SH-SY5Y (cell line): ENCODE data around the gene RAPGEF1.

Source experiments
- GATA2 ChIP-seq: IDR thresholded peaks from 2 replicates; pipeline ENCODE4 v1.6.1; 2011; ENCODE audit warnings: mild to moderate bottlenecking, low read depth, low read length
- GATA3 ChIP-seq: IDR thresholded peaks from 2 replicates; pipeline ENCODE4 v1.6.1; 2011; ENCODE audit warnings: low read depth, mild to moderate bottlenecking, low read length, moderate library complexity

DNA sequence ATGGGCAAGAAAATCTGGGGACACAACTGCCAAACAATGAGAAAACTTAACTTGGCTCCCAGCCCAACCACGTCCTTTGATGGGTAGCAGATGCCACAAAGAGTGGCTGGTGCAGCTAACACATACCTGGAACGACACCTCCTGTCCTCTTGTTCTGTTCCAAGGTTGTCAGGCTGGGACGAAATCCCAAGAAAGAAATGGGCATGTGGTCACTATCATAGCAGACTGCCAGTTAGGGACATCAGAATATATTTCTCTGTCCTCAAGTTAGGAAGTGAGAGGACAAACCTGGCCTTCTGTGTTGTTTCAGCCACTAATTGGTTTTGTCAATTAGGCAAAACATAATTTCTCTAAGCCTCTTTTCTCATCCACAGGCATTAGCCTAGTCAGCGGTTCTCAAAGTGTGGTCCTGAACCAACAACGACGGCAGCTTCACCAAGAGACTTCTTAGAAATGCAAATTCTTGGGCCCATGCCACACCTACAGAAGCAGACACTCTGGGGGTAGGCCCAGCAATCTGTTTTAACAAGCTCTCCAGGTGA, 63.4 kb downstream of the RAPGEF1 start:
- no peak for TF ChIP-seq GATA3
- TF ChIP-seq GATA2, result no peak
